ENCODE results near the gene RAD51B.

RAD51B gene

DNA sequence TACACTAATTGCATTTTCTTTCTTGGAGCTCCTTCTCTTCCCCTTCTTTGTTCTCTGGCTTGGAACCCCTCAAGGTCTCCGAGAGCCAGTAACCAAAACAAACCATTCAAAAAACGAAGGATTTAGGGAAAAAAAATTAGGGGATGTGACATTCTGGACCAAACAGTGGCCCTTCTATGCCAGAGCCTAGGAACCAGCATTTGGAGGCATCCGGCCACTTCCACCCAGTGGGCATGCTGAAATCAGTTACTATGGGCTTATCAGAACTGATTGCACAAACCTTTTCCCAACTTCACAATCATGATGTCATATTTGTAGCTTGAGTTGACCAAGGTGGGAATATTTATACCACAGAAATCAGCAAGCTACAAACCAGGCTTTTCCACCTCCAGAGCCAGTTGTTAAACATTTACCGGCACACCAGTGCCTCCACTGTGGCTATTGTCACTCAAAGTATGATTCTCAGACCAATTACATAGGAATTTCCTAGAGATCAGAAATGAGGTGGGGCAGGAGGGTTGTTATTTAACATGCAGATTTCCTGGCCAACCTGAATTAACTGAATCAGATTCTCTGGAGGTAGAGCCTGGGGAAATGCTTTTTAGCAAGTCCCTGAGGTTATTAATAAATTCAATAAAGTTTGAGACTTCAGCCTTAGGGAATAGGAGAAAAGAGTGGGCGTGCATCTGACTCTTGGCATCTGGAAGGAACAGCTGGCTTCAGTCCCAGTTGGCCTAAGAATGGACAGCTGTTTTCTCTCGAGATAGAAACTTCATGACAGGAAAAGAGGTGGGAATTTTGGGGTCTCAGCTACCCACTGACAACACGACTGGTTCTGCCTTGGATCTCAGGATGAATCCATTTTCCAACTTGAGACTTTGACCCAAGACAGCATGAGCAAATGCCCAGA lies 699.4 kb downstream of the RAD51B start:
- H3K9me3 Mint-ChIP-seq, result no peaks in the 10 kb centered on the region
- H3K4me3 Mint-ChIP-seq, result peak overlapping the region; percentile 71
- H3K27ac Mint-ChIP-seq, result peak overlapping the region; percentile 83
- H3K36me3 Mint-ChIP-seq, result no peaks in the 10 kb centered on the region
- no peaks in the 10 kb centered on the region for H3K27me3 Mint-ChIP-seq
- DNase-seq (ENCODE audit: low spot score in 2 of 2) (no peak), ATAC-seq (ENCODE audit: low read depth) (no peak)
- peaks cover 29% of the 10 kb centered on the region for H3K4me1 Mint-ChIP-seq

DNA sequence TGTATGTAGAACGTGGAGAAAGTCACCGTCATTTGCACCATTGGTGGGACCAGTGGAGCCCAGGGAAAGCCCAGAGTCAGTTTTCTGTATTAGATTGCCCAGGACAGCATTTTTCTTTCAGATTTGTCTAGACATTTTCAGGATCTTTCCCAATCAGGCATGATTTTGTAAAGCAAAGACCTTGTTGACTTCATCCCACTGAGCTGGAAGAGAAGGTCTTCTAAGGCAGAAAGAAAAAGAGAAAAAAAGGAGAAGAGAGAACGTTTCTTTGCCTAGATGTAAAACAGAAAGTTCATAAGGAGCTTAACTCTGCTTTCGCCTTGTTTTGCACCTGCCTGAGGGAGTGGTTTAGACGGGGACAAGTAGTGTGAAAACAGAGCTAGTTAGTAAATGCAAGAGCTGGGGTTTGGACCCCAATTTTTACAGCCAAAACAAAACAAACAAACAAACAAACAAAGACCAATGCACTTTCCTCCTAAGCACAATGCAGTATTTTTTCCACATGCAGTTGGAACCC lies 700.1 kb downstream of the RAD51B start:
- ATAC-seq (ENCODE audit: low read depth) (peak; percentile 85), DNase-seq (ENCODE audit: low spot score in 2 of 2) (no peak)
- Mint-ChIP-seq H3K4me3 (peak overlapping the region; percentile 71), H3K9me3 (no peaks in the 10 kb centered on the region), H3K27me3 (no peaks in the 10 kb centered on the region), H3K4me1 (peaks cover 27% of the 10 kb centered on the region), H3K27ac (peak overlapping the region; percentile 83), H3K36me3 (peaks cover under 1% of the 10 kb centered on the region)

DNA sequence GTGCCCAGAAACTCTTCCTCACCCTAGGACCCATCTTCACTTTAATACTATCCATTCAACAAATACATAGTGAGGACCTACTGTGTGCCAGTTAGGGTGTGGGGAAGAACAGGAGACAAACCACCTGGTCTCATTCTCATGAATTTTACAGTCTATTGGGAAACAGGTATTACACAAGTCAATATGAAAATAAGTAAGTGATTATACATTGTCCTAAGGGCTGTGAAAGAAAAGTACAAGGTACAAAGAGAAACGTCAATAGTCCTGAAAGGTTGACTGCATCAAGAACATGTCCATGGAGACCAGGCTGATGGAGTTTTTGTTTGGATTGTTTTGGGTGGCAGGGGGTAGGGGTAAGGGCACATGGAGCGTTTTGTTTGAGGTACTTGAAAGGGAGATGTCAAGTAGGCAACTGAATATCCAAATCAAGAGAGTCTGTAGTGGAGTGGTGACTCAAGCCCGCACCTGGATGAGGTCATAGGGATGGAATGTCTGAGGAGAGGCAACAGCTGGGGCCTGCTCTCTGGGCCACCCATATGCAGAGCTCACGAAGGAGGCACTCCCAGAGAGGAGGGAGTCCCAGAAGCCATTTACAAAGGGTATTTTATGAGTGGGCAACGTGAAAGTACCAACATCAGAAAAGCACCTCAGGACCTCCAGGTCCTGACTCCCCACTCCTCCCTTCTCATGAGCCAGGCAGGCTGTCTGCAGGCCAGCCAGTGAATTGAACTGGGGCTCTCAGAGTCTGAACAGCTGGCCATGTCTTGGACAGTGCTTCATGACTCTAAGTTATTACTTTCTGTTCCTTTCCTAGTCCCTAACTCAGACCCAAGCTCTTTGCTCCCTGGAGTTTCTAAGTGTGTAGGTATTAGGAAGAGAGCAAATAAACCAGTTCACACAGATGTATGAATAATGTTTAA lies 701.3 kb downstream of the RAD51B start:
- H3K27ac Mint-ChIP-seq, result no peak overlapping the region
- peaks cover 25% of the 10 kb centered on the region for H3K4me1 Mint-ChIP-seq
- H3K27me3 Mint-ChIP-seq, result no peaks in the 10 kb centered on the region
- H3K36me3 Mint-ChIP-seq, result peaks cover 3% of the 10 kb centered on the region
- DNase-seq (ENCODE audit: low spot score in 2 of 2), result no peak
- no peak for ATAC-seq (ENCODE audit: low read depth)
- no peak overlapping the region for H3K4me3 Mint-ChIP-seq
- H3K9me3 Mint-ChIP-seq, result no peaks in the 10 kb centered on the region

DNA sequence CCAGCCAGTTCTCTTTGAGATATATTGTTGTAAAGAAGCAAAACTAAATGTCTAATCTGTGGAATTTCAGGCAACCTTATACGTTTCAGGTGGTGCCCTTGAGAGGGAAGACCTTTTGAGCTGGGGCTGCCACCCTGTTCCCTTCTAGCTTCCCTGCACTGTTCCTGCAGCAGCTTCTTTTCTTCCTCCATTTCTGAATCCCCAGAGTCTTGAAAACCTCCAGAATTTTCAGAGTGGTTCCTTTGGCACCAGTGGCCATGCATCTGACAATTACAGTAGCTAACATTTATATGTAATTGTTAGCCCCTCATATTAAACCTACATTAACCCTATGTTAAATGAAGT lies 702.0 kb downstream of the RAD51B start:
- Mint-ChIP-seq H3K4me3 (no peak overlapping the region), H3K9me3 (no peaks in the 10 kb centered on the region), H3K27ac (no peak overlapping the region), H3K4me1 (peaks cover 25% of the 10 kb centered on the region), H3K36me3 (peaks cover 3% of the 10 kb centered on the region), H3K27me3 (no peaks in the 10 kb centered on the region)
- ATAC-seq (ENCODE audit: low read depth), result no peak
- no peak for DNase-seq (ENCODE audit: low spot score in 2 of 2)

DNA sequence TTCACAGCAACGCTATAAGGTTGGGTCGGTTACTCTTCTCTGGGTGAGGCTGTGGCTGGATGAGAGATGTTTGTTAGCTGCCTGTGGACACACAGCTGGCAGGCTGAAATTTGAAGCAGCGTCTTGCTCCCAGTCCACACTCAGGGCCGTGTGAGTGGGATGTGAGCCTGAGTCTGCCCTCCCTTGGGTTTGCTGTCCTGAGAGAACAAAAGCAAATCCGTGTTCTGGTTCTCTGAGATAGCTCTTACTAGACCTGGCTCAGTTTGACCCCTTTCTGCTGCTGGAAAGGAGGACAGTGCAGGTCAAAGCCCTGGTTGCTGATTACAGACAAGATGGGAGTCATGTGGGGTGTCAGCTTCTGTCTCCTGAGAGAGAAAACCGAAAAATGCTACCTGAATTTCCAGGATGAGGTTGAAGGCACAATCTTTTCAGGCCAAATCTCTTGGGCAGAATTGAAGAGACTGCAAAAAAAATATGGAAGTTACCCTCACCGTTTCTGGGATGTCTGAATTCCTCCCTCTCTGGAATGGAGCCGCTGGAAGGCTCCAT lies 702.5 kb downstream of the RAD51B start:
- no peaks in the 10 kb centered on the region for H3K9me3 Mint-ChIP-seq
- no peak overlapping the region for H3K4me3 Mint-ChIP-seq
- H3K27me3 Mint-ChIP-seq, result no peaks in the 10 kb centered on the region
- no peak overlapping the region for H3K27ac Mint-ChIP-seq
- H3K36me3 Mint-ChIP-seq, result peaks cover 3% of the 10 kb centered on the region
- ATAC-seq (ENCODE audit: low read depth), result no peak
- peaks cover 24% of the 10 kb centered on the region for H3K4me1 Mint-ChIP-seq
- DNase-seq (ENCODE audit: low spot score in 2 of 2), result no peak

DNA sequence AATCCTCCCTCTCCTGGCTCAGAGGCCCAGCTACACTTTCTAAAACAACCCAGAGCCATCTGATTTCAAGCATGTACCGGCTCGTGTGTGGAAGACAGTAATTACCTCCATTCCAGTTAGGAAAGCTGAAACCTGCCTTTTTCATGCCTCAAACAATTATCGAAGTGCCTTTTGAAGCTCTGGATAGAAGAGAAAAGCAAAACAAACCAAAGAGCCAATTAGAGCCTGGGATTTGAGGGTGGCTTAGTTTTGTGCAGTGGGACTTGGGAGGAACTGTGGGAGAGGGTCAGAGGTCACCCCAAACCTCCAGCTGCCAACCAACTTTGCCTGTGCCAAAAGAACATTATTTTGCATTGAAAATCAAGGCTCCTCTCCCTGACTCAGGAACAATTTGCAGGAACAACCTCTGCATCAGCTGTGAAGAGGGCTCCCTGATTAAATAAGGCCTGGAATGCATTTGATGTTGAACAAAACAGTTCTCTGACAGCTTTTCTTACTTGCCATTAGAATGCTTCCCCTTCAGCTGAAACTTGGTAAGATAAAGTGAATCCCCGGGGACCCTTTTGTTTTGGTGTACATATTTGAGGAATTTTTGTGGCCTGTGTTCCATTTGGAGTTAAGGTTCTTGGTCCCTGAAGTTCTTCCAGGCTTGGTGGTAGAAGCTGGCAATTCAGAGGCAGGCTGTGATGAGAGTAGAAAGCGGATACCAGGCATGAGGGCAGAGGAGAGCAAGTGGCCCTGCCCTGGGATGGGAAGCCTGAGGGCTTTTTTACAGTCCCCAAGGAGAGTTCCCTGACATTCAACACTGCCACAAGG lies 703.1 kb downstream of the RAD51B start:
- Mint-ChIP-seq H3K27ac (no peak overlapping the region), H3K4me1 (peaks cover 24% of the 10 kb centered on the region)

DNA sequence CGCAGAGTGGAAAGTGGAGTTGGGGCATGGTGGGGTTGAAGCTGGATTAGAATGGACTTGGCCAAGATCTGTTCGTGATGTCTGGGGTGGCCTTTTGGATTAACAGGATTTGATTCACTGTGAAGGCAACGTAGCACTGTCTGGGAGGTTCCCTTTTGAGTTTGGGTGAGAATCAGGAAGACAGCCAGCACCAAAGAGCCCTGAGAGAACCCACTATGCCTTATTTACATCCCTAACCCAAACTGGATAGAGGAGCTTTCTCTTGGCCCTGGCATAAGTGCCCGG lies 703.7 kb downstream of the RAD51B start:
- DNase-seq (ENCODE audit: low spot score in 2 of 2), result no peak
- H3K4me1 Mint-ChIP-seq, result peaks cover 28% of the 10 kb centered on the region
- H3K9me3 Mint-ChIP-seq, result no peaks in the 10 kb centered on the region
- no peak for ATAC-seq (ENCODE audit: low read depth)
- no peak overlapping the region for H3K4me3 Mint-ChIP-seq
- peaks cover 3% of the 10 kb centered on the region for H3K36me3 Mint-ChIP-seq
- no peak overlapping the region for H3K27ac Mint-ChIP-seq
- H3K27me3 Mint-ChIP-seq, result no peaks in the 10 kb centered on the region

More for the DNA sequence above, 703.1 kb downstream of the RAD51B start:
- no peak for DNase-seq (ENCODE audit: low spot score in 2 of 2)
- no peaks in the 10 kb centered on the region for H3K9me3 Mint-ChIP-seq
- no peak for ATAC-seq (ENCODE audit: low read depth)
- peaks cover 3% of the 10 kb centered on the region for H3K36me3 Mint-ChIP-seq
- H3K4me3 Mint-ChIP-seq, result no peak overlapping the region
- no peaks in the 10 kb centered on the region for H3K27me3 Mint-ChIP-seq

DNA sequence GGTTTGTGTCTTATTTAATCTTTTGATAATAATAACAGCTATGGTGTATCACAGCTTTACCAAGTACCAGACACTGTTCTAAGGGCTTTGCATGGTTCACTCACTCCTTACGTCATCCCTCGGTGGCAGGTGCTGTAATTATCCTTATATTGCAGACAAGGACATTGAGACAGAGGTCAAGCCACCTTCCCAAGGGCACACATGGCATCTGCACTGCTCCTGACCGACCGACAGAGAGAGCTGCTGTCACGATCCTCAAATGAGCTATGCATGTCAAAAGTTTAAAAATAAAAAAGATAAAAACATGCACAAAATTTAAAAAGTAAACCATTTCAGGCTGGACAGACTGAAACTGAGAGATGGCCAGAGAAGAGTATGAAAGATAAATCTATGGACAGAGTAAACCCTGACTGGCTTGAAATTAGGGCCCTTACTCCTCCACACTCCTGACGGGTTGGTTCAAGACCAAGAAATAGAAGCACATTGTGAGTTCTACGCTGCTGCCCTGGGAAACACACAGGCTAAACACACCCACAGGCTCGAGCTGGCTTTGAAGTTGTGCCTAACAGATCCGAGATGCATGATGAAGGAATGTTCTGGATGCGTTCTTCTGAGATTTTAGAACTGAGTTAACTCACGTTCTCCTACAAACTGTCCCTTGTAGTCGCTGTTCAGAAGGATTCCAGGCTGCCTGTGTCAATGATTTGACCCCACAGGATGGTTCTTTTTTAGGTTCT lies 704.6 kb downstream of the RAD51B start:
- ATAC-seq (ENCODE audit: low read depth) (no peak), DNase-seq (ENCODE audit: low spot score in 2 of 2) (no peak)
- no peak overlapping the region for H3K27ac Mint-ChIP-seq
- peaks cover 26% of the 10 kb centered on the region for H3K4me1 Mint-ChIP-seq
- H3K36me3 Mint-ChIP-seq, result peaks cover 3% of the 10 kb centered on the region
- H3K27me3 Mint-ChIP-seq, result no peaks in the 10 kb centered on the region
- H3K9me3 Mint-ChIP-seq, result no peaks in the 10 kb centered on the region
- no peak overlapping the region for H3K4me3 Mint-ChIP-seq

DNA sequence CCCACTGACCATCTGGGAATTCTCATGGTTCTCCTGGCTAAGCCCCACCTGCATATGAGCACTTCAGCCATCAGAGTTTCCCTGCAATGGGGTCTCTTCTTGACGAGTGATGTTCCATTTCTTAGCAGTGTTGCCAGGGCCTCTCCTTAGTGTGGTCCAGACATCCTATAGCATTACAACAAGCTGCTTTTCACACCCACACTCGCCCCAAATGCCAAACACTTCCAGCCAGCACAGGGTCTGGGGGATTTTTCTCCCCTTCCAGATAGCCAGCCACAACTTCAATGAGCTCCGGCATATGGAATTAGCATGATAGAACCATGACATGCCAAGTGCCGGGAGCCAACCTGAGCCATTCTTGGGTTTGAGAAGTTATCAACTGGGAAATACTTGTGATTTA lies 705.9 kb downstream of the RAD51B start:
- Mint-ChIP-seq H3K36me3 (peaks cover 5% of the 10 kb centered on the region), H3K27me3 (no peaks in the 10 kb centered on the region), H3K4me3 (no peak overlapping the region), H3K9me3 (peaks cover 2% of the 10 kb centered on the region), H3K27ac (no peak overlapping the region), H3K4me1 (peaks cover 13% of the 10 kb centered on the region)
- ATAC-seq (ENCODE audit: low read depth), result no peak
- DNase-seq (ENCODE audit: low spot score in 2 of 2), result no peak

DNA sequence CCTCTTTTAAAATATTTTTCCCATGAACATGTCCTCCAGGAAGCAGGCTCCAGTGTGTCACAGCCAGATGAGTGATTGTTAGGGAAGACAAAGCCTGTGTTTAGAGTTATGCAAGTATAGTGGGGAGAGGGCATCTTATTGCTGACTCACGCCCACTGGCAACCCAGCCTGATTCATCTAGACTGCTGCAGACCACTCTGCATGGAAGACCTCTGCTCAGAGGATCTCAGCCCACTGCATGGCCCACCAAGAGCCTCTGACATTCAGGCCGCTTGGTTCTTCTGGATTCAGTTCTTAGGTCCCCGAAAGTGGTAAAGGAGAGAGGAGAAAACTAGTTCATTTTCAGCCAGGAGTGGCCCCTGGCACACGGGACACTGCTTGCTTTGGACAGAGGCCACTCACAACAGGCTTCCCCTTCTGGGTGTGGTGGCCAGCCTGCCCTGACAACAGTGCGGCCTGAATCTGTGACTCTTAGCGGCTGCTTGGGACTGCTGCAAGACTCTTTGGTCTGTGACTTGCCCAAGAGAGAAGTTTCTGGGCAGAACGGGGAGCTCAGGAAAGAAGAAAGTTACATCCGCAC lies 707.0 kb downstream of the RAD51B start:
- no peak overlapping the region for H3K27ac Mint-ChIP-seq
- no peaks in the 10 kb centered on the region for H3K27me3 Mint-ChIP-seq
- DNase-seq (ENCODE audit: low spot score in 2 of 2) (no peak), ATAC-seq (ENCODE audit: low read depth) (no peak)
- H3K4me3 Mint-ChIP-seq, result no peak overlapping the region
- H3K9me3 Mint-ChIP-seq, result peaks cover 4% of the 10 kb centered on the region
- peaks cover 7% of the 10 kb centered on the region for H3K36me3 Mint-ChIP-seq
- peaks cover 12% of the 10 kb centered on the region for H3K4me1 Mint-ChIP-seq

DNA sequence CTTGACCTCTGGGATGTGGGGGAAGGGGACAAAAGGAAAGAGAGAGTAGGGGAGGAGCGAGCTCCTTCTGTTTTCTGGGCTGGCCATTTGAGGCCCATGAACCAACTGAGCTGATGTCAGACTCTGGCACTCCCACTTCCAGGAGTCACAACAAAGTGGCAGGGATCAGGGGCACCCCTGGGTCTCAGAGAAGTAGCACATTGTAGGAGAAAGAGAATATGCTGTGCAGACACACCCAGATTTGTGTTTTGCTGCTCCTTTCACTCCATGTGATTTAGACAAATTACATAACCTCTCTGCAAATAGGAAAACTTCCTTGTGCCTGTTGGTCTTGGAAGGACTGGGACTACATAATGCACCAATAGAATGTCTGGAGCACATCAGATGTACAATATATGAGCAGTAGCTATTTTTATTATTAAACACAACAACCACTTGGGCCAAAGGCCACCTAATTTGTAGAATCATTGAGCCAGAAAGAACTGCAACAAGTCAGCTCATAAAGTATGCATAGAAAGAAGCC lies 707.8 kb downstream of the RAD51B start:
- peaks cover 7% of the 10 kb centered on the region for H3K36me3 Mint-ChIP-seq
- H3K4me3 Mint-ChIP-seq, result no peak overlapping the region
- H3K9me3 Mint-ChIP-seq, result peaks cover 4% of the 10 kb centered on the region
- DNase-seq (ENCODE audit: low spot score in 2 of 2) (no peak), ATAC-seq (ENCODE audit: low read depth) (no peak)
- peaks cover 11% of the 10 kb centered on the region for H3K4me1 Mint-ChIP-seq
- no peaks in the 10 kb centered on the region for H3K27me3 Mint-ChIP-seq
- no peak overlapping the region for H3K27ac Mint-ChIP-seq

DNA sequence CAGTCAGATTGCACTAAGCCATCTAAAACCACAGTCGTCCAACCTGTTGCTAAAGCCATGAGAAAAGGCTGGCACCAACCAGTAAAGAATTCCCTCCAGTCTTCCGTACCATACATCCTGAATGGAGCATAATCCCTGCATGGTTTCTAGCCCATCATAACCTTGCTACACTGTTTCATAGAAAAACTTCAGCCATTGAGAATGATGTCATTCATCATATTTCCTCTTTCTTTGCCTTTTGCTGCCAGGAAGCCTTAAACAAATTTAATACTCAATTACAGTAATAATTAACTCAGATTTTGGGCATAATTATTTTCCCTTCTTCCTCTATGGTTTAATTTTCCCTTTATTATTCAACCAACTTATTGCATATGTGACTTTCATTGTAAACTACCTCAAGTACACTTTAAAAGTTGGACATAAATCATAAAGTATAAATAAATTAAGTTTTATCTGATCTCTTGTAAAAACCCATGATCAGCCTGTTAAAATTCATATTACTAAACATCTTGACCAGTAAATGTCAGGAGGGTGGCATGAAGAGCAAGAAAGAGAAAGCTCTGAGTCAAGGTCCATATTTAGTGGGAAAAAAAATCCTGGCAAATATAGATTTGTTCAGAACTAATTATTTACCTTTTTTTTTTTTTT lies 708.6 kb downstream of the RAD51B start:
- Mint-ChIP-seq H3K27me3 (no peaks in the 10 kb centered on the region), H3K27ac (peak overlapping the region; percentile 22), H3K4me3 (peak overlapping the region; percentile 1), H3K9me3 (peaks cover 4% of the 10 kb centered on the region), H3K36me3 (peaks cover 7% of the 10 kb centered on the region), H3K4me1 (peaks cover 6% of the 10 kb centered on the region)
- no peak for DNase-seq (ENCODE audit: low spot score in 2 of 2)
- ATAC-seq (ENCODE audit: low read depth), result peak; percentile 59

All from memory B cell (primary cell).